Stimulated activated CD4-positive, alpha-beta T cell treated with anti-CD3 and anti-CD28 coated beads, TNF-alpha, amount 100 ng/mL, for 1 hour (primary cell): ENCODE results near the gene CD34.
"Not testable (repeated sequence)": the region's sequence is repeated elsewhere in the genome, so short reads cannot be mapped to it uniquely, and the experiment has no call there.

ENCODE experiments used
- DNase-seq, 3 donors: peaks; one replicate each; pipeline ENCODE4 v3.0.0-alpha.2; 2020; ENCODE audit warnings: low read depth in 3 of 3, low spot score in 1 of 3

CD34 gene

DNA sequence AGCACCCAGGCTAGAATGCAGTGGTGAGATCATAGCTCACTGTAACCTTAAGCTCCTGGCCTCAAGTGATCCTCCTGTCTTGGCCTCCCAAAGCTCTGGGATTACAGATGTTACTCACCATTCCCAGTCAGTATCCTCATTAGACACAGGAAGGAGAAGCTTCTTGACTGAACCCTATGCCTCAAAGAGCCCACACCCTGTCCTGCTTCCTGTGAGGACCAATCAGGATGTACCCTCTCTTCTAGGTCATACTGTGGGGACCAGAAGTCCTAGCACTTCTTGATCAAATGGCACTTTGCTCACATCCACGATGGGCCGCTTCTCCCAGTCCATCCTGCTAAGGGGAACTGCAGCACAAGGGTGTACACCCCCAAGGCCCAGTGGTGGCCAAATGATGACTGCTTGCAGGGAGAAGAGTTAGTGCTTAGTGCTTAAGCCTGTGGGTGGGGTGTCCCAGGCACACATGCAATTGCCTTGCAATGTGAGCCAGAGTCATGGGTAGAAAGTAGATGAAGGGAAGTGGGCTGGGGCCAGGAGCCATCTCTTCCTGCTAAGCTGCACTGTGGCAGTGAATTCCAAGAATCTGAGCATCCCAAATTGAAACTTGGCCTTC is 9.8 kb downstream of the CD34 start:
- no peak for DNase-seq

DNA sequence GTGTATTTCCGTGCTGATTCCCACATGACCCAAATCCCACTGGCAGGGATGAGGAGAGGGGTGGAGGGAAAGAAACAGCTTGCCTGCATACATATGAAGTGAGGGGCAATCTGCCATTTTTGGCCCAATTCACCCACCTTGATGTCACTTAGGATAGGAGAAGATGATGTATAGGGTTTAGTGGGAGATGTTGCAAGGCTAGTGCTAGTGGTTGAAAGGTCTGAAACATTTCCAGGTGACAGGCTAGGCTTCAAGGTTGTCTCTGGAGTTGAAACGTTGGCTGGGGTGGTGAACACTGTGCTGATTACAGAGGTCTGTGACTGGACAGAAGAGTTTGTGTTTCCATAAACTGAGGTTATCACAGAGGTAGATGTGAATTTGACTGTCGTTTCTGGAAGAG is 12.1 kb downstream of the CD34 start:
- no peak for DNase-seq

DNA sequence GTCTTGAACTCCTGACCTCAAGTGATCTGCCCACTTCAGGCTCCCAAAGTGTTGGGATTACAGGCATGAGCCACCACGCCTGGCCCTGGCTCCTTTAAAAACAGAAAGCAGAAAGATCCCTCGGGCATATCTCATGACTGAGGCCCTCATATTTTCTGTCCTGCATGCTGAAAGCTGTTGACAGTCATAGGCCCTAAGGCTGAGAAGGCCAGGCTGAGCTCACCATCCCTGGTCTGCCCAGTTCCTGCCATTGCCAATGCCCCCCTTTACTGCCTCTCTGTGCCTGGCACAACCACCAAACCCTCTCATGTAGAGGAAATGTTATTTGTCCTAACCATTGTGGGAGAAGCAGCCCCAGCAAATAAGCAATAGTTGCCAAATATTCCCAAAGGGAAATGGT is 12.7 kb downstream of the CD34 start:
- no peak for DNase-seq

DNA sequence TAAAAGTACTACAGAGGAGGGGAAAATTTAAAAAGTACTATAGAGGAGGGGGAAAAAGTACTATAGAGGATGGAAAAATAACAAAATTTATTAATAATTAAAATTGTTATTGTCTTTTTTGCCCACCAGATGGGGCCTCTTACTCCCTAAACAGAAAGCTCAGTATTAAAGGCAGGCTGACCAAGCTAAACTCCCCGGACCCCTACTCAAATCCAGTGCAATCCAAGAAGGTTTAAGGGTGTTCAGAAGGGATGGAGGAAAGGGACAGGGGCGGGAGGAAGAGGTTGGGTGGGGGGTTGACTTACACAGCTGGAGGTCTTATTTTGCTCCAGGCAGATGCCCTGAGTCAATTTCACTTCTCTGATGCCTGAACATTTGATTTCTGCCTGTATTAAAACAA is 13.7 kb downstream of the CD34 start:
- DNase-seq = no peak

DNA sequence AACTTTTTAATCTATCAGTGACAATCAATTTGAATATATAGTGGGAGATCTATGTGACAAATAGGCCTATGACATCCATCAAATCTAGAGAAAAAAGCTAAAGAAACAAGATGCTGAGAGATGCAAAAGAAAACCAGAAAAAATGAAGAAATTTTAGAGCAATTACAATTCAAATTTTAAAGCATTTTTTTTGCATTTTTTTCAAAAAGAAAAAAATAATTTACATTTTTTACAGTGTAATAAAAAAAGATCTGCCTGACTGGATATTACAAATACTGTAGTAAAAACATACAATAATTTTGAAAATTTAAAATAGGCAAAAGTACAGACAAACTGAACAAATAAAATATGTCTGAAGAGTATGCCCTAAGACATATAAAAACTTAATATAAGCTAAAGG is 14.4 kb downstream of the CD34 start:
- DNase-seq = no peak

DNA sequence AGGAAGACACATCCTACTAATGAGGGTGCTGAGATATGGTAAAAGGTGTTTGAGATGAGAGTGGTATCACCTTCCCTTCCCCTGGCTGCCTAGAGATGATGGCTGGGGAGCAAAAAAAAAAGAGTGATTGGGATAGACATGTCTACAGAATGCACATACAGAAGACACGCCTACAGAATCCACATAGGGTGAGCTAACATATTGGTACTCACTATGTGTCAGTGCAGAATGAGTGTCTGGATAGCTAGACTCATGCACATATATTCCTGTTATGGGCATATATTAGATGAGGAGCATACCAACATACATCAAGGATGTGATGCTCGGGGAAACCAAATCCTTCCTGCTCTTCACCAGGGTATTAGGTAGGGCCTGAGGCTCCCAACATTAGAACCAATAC is 16.2 kb downstream of the CD34 start:
- no peak for DNase-seq

DNA sequence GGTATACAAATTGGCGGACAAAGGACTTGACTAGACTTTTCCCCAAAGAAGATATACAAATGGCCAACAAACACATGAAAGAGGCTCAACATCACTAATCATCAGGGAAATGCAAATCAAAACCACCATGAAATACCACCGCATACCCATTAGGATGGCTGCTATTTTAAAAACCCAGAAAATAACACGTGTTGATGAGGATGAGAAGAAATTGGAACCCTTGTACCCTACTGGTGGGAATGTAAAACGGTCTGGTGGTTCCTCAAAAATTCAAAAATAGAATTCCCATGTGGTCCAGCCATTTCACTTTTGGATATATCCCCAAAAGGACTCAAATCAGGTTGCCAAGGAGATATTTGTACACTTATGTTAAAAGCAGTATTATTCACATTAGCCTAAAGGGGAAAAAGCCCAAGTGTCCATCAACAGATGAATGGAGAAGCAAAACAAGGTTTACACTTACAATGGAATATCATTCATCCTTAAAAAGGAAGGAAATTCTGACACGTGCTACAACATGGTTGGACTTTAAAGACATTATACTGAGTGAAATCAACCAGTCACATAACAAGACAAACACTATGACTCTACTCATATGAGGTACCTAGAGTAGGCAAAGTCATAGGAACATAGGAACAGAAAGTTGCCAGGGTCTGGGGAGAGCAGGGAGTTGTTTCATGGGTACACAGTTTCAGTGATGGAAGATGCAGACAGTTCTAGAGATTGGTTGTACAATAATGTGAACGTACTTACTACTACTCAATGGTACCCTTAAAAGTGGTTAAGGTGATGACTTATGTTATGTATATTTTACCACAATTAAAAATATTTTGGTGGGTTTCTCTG is 17.0 kb downstream of the CD34 start:
- DNase-seq = no peak

DNA sequence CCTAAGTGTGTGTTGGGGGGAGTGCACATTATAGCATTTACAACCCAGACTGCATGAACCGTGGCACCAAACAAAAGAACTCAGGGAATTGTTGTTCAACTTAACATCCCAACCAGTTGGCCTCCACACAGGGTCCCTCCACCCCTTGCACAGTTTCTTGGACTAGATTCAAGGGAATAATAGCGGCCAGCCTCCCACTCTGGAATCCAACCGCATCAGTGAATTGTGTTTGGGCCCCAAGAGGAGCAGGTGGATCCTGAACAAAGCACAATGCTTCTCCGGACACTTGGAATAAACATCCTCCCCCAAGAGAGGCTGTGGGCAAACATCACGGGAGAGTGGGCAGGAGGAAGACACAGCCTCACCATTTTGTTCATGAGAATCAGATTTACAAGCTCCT is 18.2 kb downstream of the CD34 start:
- DNase-seq = no peak

DNA sequence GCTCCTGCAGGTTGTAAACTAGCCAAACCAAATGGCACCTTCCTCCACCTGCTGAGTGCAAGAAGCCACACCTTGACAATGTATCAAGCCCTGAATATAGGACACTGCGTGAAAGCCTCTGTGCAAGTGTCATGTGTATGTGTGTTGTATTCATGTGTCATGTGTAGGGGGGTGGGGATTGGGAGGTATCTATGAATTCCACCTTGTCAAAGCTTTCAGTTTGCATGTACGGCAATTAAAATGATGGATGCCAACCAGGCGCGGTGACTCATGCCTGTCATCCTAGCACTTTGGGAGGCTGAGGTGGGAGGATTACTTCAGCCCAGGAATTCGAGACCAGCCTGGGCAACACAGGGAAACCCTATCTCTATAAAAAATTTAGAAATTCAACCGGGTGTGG is 19.8 kb downstream of the CD34 start:
- no peak for DNase-seq

DNA sequence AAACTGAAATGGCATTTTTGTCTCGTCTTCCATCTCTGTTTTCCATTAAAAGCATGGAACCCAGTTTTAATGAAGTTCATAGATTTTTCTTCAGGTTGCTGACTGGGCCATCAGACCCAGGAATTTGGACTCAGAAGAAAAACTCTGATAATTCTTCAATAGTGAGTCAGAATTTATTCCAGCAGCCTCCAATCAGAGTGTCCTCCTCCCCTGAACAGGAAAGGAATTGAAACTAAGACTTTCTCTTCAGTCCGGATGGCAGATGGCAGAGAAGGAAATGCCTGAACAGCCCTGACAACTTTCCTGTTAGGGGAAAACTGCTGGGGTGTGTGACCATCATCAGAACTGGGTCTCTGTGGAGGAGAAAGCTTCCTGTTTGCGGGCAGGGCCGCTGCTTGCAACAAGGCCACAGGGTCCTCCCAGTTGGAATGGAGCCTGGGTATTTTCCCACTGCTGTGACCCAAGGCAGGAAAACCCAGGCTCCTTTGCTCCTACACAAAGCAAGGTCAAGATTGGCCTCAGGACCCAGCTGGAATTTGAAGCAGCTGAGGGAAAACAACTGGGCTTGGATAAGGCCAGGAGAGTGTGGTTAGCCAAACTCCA is 20.7 kb downstream of the CD34 start:
- no peak for DNase-seq

DNA sequence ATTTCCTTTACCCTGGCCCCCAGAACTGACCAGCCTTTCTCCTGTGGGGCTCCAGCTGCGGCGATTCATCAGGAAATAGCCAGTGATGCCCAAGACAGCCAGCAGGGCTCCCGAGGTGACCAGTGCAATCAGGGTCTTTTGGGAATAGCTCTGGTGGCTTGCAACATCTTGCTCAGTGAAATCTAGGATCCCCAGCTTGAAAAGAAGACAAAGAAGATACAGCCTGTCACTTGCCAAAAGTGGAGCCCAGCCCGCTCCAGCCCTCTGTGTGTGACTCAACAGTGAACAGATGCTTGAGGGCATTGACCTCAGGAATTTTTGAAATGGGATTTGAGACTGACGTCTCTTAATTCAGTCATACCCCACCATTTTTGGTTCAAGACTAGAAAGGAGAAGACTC is 22.3 kb downstream of the CD34 start:
- no peak for DNase-seq

DNA sequence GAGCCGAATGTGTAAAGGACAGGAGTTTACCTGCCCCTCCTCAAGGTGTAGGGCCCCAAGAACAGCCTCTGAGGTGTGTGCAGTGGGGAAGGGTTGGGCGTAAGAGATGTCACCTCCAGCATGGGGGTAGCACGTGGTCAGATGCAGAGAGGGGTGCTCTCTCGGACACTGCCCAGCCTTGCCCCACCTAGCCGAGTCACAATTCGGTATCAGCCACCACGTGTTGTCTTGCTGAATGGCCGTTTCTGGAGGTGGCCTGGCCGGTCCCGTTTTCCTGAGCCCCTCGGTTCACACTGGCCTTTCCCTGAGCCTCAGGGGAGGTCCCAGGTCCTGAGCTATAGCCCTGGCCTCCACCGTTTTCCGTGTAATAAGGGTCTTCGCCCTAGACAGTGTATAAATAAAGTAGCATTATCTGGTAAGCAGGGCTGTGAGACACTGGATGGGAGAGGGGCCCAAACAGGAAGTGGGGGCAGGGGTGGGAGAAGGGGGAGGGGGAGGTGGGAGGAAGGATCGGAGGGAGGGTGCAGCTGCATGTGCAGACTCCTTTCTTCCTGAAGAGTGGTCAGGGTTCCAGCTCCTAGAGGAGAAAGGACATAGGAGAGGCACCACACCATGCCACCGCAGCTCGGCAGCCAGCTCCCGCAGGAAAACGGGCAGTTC is 23.3 kb downstream of the CD34 start:
- no peak for DNase-seq

DNA sequence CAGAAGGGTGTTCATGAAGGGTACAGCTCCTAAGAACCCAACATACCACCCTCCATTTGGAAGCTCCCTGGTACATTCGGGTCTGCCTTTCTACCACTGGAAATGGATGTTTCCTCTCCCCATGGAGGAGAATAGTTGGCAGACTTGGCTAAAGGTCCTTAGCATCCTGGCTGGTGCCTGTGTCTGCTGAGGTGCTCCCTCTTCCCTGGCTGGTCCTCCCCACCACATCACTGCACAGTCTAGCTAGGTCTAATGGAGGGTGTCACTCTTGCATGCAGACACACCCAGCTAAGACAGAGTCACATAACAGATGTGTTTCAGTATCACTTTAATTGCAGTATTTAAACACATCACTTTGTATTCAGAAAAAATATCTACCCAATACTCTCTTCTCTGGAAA is 24.7 kb downstream of the CD34 start:
- no peak for DNase-seq

DNA sequence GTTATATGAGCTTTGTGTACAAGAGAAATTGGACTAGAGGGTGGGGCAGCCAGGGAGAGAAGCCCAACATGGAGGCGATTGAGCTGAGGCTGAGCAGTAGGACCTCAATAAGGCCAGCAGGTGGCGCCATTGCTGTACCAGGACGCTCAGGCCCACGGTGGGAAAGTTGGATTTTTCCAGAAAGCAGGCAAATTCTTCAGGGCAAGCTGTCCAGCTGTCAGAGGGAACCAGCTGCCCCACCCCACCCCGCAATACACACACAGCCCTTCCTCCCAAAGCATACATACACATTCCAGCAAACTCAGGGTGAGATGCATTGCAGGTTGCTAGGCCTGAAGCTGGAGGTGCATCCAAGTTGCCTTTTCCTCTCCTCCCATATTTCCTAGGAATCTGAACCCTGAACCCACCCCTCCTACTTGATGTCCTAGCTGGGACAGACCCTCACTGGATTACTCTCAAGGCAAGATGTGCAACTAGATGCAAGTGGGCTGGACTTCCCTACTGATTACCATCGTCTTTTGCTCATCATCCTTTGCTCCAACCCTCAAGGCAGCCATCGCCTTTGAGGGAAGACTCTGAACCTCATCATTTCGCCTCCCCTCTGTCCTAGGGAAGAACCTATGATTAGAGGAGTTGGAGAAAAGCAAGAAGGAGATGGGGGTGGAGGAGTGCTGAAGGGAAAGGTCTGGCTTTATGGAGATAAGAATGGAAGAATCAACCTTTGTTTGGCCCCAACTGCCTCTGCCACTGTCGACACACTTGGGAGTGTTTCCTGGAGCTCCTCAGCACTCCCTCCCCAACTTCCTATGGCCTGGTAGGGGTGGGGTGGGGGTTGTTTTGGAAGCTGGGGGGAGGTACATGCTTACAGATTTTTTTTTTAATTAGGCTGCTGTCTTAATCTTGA is 25.5 kb downstream of the CD34 start:
- peak in 2 of 3 donors; percentile 33 to 43 for DNase-seq

DNA sequence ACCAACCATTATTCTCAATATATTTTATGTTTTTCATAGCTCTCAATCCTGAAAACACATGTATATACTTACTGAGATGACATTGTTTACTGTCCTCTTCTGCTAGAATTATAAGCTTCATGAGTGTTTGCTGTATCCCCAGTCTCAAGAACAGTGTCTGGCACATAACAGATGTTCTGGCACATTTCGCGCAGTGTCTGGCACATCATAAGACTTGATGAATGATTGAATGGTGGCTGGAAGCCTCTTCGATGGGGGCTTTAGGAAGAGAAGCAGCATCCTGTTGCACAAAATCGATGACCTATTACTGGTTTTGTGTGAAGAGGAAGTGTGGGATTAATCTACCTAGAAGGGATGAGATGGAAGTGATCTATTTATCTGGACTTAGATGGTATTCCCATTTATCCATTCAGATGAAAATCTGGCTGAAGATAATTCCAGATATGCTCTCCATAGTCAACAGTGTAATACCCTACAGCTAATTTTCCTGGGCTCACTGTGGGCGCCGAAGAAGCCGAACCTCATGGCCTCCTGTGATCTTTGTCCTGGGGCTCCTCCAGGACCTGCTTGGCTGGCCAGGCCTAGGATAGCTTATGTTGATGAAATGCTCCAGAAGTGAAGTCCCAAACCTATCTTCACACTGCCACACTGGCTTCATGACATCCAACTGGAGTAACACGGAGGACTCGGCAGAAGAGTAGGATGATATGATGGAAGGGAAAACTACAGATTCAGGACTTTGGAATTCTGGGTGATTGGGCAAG is 26.5 kb downstream of the CD34 start:
- no peak for DNase-seq

DNA sequence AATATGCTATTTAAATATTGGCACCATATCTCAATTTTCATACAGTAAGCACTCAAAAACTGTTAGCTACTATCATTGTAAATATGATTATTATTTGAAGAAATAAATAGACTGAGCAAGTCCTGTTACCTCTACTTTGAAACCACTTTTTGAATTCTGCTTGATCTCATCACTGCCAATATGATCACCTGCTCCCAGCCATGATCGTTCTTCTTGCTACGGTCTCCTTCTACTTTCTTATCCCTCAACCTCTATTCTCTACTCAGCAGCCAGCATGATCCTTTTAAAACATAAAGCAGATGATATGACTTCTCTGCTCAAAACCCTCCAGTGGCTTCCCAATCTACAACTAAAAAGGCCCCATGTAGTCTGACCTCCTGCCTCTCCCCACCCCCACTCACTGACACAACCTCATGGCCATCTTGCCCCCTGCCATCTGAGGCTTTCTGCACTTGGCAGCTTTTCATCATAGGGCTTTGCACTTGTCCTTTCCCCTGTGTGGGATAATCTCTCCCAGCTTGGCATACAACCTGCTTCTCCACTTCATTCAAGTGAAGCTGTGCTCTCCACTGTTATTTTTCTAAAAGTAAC is 27.2 kb downstream of the CD34 start:
- DNase-seq = no peak

DNA sequence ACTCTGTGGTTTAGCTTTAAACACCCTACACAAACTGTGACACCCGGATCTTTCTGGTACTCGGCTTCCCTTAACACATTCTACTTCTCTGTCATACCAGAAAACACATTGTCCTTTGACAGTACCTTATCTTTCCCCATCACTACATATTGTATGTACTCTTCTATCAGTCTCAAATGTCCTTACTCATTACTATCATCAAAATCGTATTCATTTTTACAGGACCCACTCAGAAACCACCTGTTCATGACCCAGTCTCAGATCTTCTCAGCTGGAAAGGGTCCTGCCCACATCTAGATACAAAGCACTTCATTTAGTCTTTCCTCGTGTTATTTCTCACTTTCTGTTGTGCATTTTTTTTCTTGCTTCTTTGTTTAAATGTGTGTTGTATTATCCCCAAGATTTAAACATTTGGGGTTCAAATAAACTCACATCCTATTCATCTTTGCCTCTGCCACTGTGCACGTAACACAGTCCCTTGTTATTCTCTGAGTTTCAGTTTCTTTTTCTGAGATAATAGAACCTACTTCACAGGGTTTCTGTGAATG is 27.7 kb downstream of the CD34 start:
- no peak for DNase-seq

DNA sequence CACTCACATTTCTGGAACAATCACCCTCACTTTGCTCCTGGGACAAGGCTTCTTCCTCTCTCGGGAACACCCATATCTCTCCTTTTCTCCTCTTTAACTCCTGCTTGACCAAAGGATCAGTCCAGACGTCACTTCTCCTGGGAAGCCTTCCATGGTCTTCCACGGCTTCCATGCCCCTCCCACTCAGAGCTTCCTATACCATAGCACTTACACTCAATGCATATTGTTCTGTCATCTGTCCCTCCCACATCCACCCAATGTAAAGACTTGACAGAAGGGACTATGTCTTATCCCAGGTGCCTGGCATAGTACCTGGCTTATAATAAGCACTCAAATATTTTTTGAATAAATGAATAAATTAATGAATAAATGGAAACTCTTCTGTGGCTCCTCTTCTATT is 28.2 kb downstream of the CD34 start:
- no peak for DNase-seq

DNA sequence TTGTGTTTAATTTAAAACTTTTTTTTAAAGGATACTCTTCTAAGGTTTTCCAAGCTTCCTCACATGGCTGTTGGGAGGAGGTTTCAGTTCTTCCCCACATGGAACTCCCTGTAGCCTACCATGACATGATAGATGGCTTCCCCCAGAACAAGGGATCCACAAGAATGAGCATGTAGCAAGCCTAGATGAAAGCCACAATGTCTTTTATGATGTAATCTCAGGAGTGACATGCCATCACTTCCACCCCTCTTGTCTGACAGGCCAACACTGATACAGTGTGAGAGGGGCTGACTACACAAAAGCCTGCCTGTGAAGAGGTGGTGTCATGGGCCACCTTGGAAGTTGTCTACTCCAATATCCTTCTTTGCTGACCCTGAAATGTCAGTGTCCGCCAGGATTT is 32.0 kb downstream of the CD34 start:
- no peak for DNase-seq

DNA sequence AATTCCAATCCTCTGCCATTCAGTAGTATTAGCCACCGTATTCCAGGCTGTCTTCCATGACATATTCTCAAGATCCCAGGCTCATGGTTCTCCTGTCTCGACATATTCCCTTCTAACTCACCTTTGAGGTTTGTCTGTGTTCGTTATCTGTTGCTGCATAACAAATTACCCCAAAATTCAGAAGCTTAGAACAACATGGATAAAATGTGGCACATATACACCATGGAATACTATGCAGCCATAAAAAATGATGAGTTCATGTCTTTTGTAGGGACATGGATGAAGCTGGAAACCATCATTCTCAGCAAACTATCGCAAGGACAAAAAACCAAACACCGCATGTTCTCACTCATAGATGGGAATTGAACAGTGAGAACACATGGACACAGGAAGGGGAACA is 33.0 kb downstream of the CD34 start:
- DNase-seq = not testable (repeated sequence)
